PC-9 (cell line): ENCODE measurements around the gene PSMB1.

ENCODE experiments used
- EZH2 ChIP-seq: fragments of 200-600 bp; sonication (generic); IDR thresholded peaks from 2 replicates; pipeline ENCODE4 v1.8.0; 2017; ENCODE audit warnings: antibody characterized with exemption, low read depth
- TF ChIP-seq, protein P1 (sequence below): fragments of 200-600 bp; sonication (generic); conservative IDR thresholded peaks from 2 replicates; pipeline ENCODE4 v1.6.1; 2017; ENCODE audit warnings: mixed run types, antibody characterized with exemption, mild to moderate bottlenecking, moderate library complexity

- TF ChIP-seq, protein P1, sequence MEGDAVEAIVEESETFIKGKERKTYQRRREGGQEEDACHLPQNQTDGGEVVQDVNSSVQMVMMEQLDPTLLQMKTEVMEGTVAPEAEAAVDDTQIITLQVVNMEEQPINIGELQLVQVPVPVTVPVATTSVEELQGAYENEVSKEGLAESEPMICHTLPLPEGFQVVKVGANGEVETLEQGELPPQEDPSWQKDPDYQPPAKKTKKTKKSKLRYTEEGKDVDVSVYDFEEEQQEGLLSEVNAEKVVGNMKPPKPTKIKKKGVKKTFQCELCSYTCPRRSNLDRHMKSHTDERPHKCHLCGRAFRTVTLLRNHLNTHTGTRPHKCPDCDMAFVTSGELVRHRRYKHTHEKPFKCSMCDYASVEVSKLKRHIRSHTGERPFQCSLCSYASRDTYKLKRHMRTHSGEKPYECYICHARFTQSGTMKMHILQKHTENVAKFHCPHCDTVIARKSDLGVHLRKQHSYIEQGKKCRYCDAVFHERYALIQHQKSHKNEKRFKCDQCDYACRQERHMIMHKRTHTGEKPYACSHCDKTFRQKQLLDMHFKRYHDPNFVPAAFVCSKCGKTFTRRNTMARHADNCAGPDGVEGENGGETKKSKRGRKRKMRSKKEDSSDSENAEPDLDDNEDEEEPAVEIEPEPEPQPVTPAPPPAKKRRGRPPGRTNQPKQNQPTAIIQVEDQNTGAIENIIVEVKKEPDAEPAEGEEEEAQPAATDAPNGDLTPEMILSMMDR = no peak
- TF ChIP-seq EZH2 = no peak
Measured at GRCh38 chr6:170505306-170505705, 47.8 kb downstream of the PSMB1 start.
